GM12872 (cell line): ENCODE results near the gene SLC8A1.

Source experiments
- CTCF ChIP-seq: IDR thresholded peaks from 3 replicates; pipeline ENCODE4 v1.5.1; 2011; ENCODE audit warnings: low read depth, mild to moderate bottlenecking, low read length, moderate library complexity; ENCODE audit not compliant: insufficient read depth

SLC8A1 gene

DNA sequence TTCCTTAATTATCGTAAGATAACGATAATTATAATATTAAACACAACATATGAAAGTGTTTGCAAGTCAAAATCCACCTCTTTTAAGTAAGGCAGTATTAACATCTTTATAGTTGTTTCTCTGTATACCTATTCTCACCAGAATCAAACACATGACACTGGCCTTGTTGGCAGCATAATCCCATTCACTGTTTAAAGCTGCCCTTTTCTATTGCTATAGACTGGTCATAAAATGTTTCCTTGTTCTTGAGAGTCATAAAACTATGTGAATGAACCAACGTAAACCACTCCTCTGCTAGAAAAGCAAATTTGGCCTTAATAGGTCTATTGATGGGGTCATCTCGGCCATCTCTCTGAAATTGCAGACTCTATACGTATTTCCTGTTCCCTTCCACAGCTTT lies 293.1 kb downstream of the SLC8A1 start:
- no peak for TF ChIP-seq CTCF

DNA sequence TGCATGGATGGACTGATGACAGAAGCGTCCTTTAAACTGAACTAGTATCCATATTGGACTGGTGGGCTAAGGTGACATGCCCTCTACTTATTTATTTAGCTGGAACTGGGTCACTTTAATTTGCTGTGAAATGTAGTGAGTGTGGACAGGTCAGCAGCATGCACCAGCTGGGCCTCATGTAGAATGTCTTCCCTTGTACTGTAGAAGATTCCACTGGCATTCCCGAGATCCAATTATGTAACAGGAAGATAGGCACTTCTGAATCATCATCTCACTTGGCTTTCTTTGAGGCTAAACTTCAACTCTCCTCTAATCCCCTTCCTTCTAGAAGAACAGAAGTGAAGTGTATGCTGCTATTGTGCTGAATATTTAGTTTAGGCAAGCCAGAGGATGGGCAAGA lies 296.2 kb downstream of the SLC8A1 start:
- TF ChIP-seq CTCF, result no peak

GRCh38 chr2:40150266-40150665 lies 301.6 kb downstream of the SLC8A1 start:
- TF ChIP-seq CTCF, result no peak

DNA sequence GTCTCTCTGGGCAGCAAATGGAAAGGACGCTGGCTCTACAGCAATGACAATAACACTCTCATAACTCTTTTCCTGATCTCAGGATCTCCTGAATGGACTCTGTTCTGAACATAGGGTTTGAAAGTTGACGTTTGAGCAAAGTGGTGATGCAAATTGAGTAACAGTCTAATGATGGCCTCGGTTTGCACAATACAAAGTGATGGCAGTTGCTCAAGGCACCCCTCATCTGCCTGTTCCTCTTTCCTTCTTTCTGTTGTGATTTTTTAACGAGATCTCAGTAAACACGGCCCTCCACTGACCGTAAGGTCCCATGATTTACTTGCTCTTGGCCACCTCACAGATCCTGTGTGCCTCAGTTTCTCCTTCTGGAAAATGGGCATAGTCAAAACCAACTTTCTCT lies 303.6 kb downstream of the SLC8A1 start:
- TF ChIP-seq CTCF, result no peak

DNA sequence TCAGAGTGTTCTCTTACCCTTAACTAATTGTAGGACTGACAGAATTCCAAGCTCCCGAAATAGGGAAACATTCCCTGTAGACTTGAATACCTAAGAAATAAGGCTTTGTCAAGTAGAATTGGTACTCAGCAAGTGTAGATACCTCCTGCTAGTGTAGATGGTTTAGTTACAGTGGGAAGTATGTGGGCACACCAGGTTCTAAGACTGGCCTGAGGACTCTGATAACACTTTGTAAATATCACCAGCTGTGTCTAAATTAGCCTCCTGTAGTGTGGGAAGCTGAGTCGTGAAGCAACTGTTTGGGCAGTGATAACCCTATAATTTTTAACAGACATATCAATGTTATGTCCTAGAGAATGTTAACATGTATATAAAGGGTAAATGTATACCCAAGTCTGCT lies 304.5 kb downstream of the SLC8A1 start:
- TF ChIP-seq CTCF, result no peak

GRCh38 chr2:40144022-40144421 lies 307.9 kb downstream of the SLC8A1 start:
- TF ChIP-seq CTCF, result no peak

- no peak for TF ChIP-seq CTCF
Observed at GRCh38 chr2:40138314-40138713, 313.6 kb downstream of the SLC8A1 start.
